ENCODE data around the gene ETV3. TPM values are rescaled to one million over a fixed set of nuclear protein-coding genes. Genes with fewer than 3 reads are reported as not detected.

The ETV3 gene
- total RNA-seq, 2 experiments from 2014 or later, result 47.7 to 47.9 TPM

DNA sequence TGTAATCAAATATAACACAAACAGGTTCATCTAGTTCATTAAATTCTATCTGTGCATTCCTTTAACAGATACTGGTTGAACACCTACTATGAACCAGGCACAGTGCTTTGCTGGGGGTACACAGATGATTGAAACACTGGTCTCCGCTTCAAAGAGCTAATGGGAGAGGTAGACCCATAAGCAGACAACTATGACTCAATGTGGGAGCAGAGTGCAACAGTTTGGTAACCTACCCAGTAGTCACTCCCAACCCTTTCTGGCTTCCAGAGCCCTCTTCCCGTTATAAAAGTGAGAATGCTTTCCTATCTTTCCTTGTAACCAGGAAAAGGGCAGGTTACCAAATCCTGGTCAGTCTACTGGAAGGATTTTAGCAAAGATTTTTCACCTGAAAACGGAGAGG is 8.0 kb upstream of the ETV3 start:
- intact Hi-C loops (cut with micrococcal nuclease), result no loop called here
- Mint-ChIP-seq H3K4me3 (no peak overlapping the region), H3K27me3 (no peaks in the 10 kb centered on the region), H3K27ac (no peak overlapping the region), H3K4me1 (ENCODE audit: low read depth) (peaks cover 32% of the 10 kb centered on the region), H3K9me3 (no peaks in the 10 kb centered on the region), H3K36me3 (ENCODE audit: low read depth) (no peaks in the 10 kb centered on the region)
- ChIA-PET CTCF (interaction anchor here (0.9 to 15.0 kb wide), 5 partner anchors 10 to 307 kb away, joined by 3 to 562 read pairs (median 5); no protein-coding TSS in a partner anchor), POLR2A (interaction anchor here (1.3 kb wide), 1 partner anchor 8 kb away, joined by 5 read pairs; the partner anchor contains the start of gene ETV3)
- TF ChIP-seq, protein P1, sequence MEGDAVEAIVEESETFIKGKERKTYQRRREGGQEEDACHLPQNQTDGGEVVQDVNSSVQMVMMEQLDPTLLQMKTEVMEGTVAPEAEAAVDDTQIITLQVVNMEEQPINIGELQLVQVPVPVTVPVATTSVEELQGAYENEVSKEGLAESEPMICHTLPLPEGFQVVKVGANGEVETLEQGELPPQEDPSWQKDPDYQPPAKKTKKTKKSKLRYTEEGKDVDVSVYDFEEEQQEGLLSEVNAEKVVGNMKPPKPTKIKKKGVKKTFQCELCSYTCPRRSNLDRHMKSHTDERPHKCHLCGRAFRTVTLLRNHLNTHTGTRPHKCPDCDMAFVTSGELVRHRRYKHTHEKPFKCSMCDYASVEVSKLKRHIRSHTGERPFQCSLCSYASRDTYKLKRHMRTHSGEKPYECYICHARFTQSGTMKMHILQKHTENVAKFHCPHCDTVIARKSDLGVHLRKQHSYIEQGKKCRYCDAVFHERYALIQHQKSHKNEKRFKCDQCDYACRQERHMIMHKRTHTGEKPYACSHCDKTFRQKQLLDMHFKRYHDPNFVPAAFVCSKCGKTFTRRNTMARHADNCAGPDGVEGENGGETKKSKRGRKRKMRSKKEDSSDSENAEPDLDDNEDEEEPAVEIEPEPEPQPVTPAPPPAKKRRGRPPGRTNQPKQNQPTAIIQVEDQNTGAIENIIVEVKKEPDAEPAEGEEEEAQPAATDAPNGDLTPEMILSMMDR (IDR thresholded peaks at IDR 0.05), result no peak
- DNase-seq (no peak), ATAC-seq (no peak)

DNA sequence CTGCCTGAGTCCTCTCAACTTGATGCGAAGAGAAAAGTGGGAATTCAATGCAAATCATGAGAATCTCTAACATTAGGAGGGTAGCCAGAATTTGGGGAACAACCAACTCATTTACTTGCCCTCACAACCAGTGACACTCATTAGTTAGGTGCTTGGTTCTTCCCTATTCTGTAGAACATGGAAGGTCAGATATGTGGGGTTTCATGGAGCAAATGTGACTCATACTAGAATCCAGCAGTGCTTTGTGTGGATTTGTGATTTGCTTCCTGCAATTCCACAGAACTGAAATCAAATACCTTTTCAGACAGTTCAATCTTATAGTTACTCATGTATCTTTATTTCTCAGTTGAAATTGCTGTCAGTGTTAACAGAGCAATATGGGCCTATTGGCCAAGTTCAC is 6.9 kb upstream of the ETV3 start:
- no peak overlapping the region for H3K4me3 Mint-ChIP-seq

GRCh38 chr1:157144509-157144908 is 6.3 kb upstream of the ETV3 start:
- no peak for ATAC-seq
- no peak overlapping the region for H3K27ac Mint-ChIP-seq
- ChIA-PET CTCF (interaction anchor here (0.8 kb wide), 1 partner anchor 11 kb away, joined by 3 read pairs; no protein-coding TSS in a partner anchor), POLR2A (no interaction called here)
- H3K4me3 Mint-ChIP-seq, result no peak overlapping the region
- H3K27me3 Mint-ChIP-seq, result no peaks in the 10 kb centered on the region
- H3K9me3 Mint-ChIP-seq, result no peaks in the 10 kb centered on the region
- peaks cover 36% of the 10 kb centered on the region for H3K4me1 Mint-ChIP-seq (ENCODE audit: low read depth)
- intact Hi-C loops (cut with micrococcal nuclease), result no loop called here
- no peak for DNase-seq
- TF ChIP-seq, protein P1 (IDR thresholded peaks at IDR 0.05), result no peak
- H3K36me3 Mint-ChIP-seq (ENCODE audit: low read depth), result no peaks in the 10 kb centered on the region

More for the DNA sequence above, 6.9 kb upstream of the ETV3 start:
- H3K4me1 Mint-ChIP-seq (ENCODE audit: low read depth), result peaks cover 33% of the 10 kb centered on the region
- ATAC-seq, result no peak
- ChIA-PET POLR2A (no interaction called here), CTCF (interaction anchor here (3.5 kb wide), 1 partner anchor 11 kb away, joined by 25 read pairs; no protein-coding TSS in a partner anchor)
- DNase-seq, result no peak
- intact Hi-C loops (cut with micrococcal nuclease), result no loop called here
- H3K9me3 Mint-ChIP-seq, result no peaks in the 10 kb centered on the region
- TF ChIP-seq, protein P1 (IDR thresholded peaks at IDR 0.05), result no peak
- H3K27ac Mint-ChIP-seq, result no peak overlapping the region
- no peaks in the 10 kb centered on the region for H3K36me3 Mint-ChIP-seq (ENCODE audit: low read depth)
- H3K27me3 Mint-ChIP-seq, result no peaks in the 10 kb centered on the region

DNA sequence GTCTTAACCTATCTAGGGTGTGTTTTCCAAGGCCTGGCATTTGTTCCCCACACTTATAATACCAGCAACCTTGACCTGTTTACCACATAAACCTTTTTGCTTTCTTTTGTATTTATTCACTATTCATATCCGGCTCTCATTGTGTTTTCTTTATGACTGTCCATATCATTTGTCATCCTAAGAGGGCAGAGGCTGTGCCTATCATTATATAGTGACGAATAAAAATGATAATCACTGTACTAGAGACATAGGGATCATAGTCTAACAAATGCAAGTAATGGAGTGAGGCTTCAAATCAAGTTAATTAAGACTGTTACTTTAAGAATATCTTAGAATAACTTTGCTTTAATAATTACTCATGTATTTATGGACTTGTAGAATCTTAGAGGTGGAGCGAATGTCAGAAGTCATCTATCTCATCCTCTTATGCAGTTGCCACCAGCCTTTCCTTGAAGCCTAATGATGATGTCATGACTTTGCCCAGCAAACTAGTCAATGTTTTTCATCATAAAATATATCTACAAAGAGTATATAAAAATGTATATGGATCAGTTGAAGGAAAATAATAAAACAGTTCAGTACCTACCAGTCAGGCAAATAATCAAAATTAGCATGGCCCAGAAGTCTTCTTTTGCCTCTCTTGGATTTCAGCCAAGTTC is 4.7 kb upstream of the ETV3 start:
- ChIA-PET CTCF (interaction anchor here (1.9 to 10.9 kb wide), 2 partner anchors 12 to 53 kb away, joined by 12 to 99 read pairs; no protein-coding TSS in a partner anchor), POLR2A (interaction anchor here (0.8 kb wide), 1 partner anchor 10 kb away, joined by 3 read pairs; no protein-coding TSS in a partner anchor)
- ATAC-seq, result no peak
- no peak overlapping the region for H3K4me3 Mint-ChIP-seq
- H3K27me3 Mint-ChIP-seq, result no peaks in the 10 kb centered on the region
- intact Hi-C loops (cut with micrococcal nuclease), result no loop called here
- TF ChIP-seq, protein P1 (IDR thresholded peaks at IDR 0.05), result no peak
- H3K27ac Mint-ChIP-seq, result no peak overlapping the region
- no peak for DNase-seq
- H3K9me3 Mint-ChIP-seq, result no peaks in the 10 kb centered on the region
- H3K36me3 Mint-ChIP-seq (ENCODE audit: low read depth), result no peaks in the 10 kb centered on the region
- H3K4me1 Mint-ChIP-seq (ENCODE audit: low read depth), result peaks cover 37% of the 10 kb centered on the region

DNA sequence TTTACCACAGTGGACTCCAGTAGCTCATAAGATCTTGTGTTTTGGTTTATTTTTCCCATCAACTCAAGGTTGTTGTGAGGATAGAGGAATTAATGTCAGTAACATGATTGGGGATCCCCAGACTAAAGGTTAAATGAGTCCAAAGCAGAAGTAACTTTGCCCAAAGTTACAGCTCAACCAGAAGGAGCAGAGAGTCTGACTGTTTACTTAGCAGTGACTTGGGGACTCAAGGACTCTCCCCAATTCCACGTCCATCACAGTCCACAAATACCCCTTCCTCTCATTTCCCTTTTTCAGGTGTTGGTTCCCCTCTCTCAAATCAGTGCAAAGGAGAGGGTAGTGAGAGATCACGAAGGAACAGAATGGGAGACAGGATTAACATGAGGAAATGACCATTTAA is 4.0 kb upstream of the ETV3 start:
- Mint-ChIP-seq H3K4me1 (ENCODE audit: low read depth) (peaks cover 32% of the 10 kb centered on the region), H3K27me3 (no peaks in the 10 kb centered on the region), H3K36me3 (ENCODE audit: low read depth) (peaks cover 6% of the 10 kb centered on the region), H3K9me3 (no peaks in the 10 kb centered on the region), H3K27ac (no peak overlapping the region), H3K4me3 (no peak overlapping the region)
- ChIA-PET CTCF (interaction anchor here (1.9 to 10.9 kb wide), 2 partner anchors 13 to 52 kb away, joined by 12 to 99 read pairs; no protein-coding TSS in a partner anchor), POLR2A (interaction anchor here (0.8 kb wide), 1 partner anchor 9 kb away, joined by 3 read pairs; no protein-coding TSS in a partner anchor)
- TF ChIP-seq, protein P1 (IDR thresholded peaks at IDR 0.05), result no peak
- DNase-seq (no peak), ATAC-seq (no peak)
- intact Hi-C loops (cut with micrococcal nuclease), result no loop called here
